Measurements from ENCODE around the gene PLEKHN1. TPM values are rescaled to one million over a fixed set of nuclear protein-coding genes. Genes with fewer than 3 reads are reported as not detected.

The PLEKHN1 gene
- total and polyA plus RNA-seq, 2 of the 4 experiments (the other 2 are of a cell fraction) = 0.54 to 2.1 TPM

DNA sequence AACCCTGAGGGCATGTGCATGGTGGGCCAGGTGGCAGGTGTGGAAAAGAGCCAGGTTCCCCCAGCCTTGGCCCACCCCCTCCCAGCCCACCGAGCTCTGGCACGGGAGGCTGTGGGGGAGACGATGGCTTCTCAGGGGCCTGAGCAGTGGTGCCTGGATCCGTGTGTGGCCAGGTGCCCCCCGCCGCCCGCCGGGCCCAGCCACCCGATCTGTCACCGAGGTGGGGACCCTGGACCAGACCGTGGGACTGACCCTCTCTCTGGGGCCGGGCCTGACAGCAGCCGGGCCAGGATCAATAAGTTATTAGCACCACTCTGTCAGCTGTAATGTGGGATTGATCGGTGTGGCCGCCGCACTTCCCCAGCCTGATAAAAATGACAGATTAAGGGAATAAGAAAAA, 28.8 kb upstream of the PLEKHN1 start:
- Histone ChIP-seq H4K20me1 (ENCODE audit: insufficient read depth, low read length) (peaks cover 4% of the 10 kb centered on the region), H3K9ac (ENCODE audit: low read depth, low read length) (no peak overlapping the region), H4K5ac (ENCODE audit: low read depth, low read length) (no peak overlapping the region), H3K4me2 (ENCODE audit: low read depth, low read length) (no peak overlapping the region), H3K4me1 (ENCODE audit: control insufficient read depth, insufficient read depth, low read length) (peaks cover 26% of the 10 kb centered on the region), H3K27ac (ENCODE audit: insufficient read depth, low read length) (no peak overlapping the region), H2BK15ac (ENCODE audit: low read depth, low read length) (no peak overlapping the region), H2BK5ac (ENCODE audit: low read depth, low read length, poor library complexity, severe bottlenecking) (no peak overlapping the region), H2AFZ (replicated peaks; ENCODE audit: low read length, poor library complexity) (no peak overlapping the region), H3K36me3 (ENCODE audit: control insufficient read depth, insufficient read depth, low read length) (no peaks in the 10 kb centered on the region; the same call in 1 of the 2 replicates), H3K27me3 (ENCODE audit: control insufficient read depth, insufficient read depth, low read length) (no peaks in the 10 kb centered on the region), H3K18ac (ENCODE audit: low read depth, low read length) (no peak overlapping the region), H4K91ac (ENCODE audit: insufficient read depth, low read depth, low read length) (no peak overlapping the region), H3K23ac (ENCODE audit: low read depth, low read length) (no peak overlapping the region), H4K8ac (ENCODE audit: low read depth in 2 of 2, low read length in 2 of 2) (no peak overlapping the region), H2BK20ac (ENCODE audit: low read depth, low read length) (no peak overlapping the region), H3K4ac (ENCODE audit: low read depth, low read length) (no peak overlapping the region), H3K9me1 (ENCODE audit: insufficient read depth, low read length) (no peaks in the 10 kb centered on the region), H3K9me3 (ENCODE audit: control insufficient read depth, insufficient read depth, low read length) (no peaks in the 10 kb centered on the region), H3K56ac (ENCODE audit: extremely low read depth, insufficient read depth, low read length) (no peak overlapping the region), H2BK120ac (ENCODE audit: low read depth, low read length) (no peak overlapping the region), H3K14ac (replicated peaks; ENCODE audit: low read depth, low read length) (no peak overlapping the region), H2AK9ac (replicated peaks; ENCODE audit: low read depth, low read length, poor library complexity) (peak overlapping the region; percentile 78), H3K79me1 (ENCODE audit: low read depth in 1 of 2, low read length in 2 of 2) (no peaks in the 10 kb centered on the region), H2AK5ac (ENCODE audit: low read depth, low read length) (no peak overlapping the region), H3K4me3 (ENCODE audit: insufficient read depth, low read depth, low read length) (no peak overlapping the region)
- CTCF ChIA-PET = no interaction called here
- POLR2A ChIA-PET (ENCODE audit: unreplicated experiment) = no interaction called here
- 77% methylated on average over 4 of the region's 16 CpGs; no CpG with 5 or more reads in 1 of the 2 experiments for WGBS, 2 experiments (ENCODE audit: extremely low coverage in 2 of 2, insufficient read length in 1 of 2)
- no TSS peak for BruUV-seq (replicated peaks)
- no peak for ATAC-seq (ENCODE audit: low read depth)
- in situ Hi-C loops (cut with MboI; ENCODE audit: low sequenced_read_pairs) = no loop called here
- no peak for DNase-seq
- intact Hi-C loops (cut with micrococcal nuclease) = no loop called here
- TF ChIP-seq RFX5 (IDR thresholded peaks at IDR 0.05; ENCODE audit: low read depth, low read length) (no peak), MAZ (IDR thresholded peaks at IDR 0.05; ENCODE audit: borderline replicate concordance, low read depth, low read length) (no peak), MXI1 (IDR thresholded peaks at IDR 0.05; ENCODE audit: borderline replicate concordance, low read depth, low read length) (no peak), MAFK (IDR thresholded peaks at IDR 0.05; ENCODE audit: low read depth, low read length) (no peak), NFE2L2 (IDR thresholded peaks at IDR 0.05; ENCODE audit: low read depth, low read length) (no peak)
- dilution Hi-C loops (cut with HindIII; ENCODE audit: low sequenced_read_pairs, unreplicated experiment) = no loop called here
